CD14-positive monocyte (primary cell): ENCODE data around the gene CDK5R2. TPM values are rescaled to one million over a fixed set of nuclear protein-coding genes. Genes with fewer than 3 reads are reported as not detected.

ENCODE experiments used
- DNase-seq, 3 donors: peaks; one replicate each; pipeline ENCODE4 v3.0.0-alpha.2; 2011 to 2022
- H2AFZ ChIP-seq: 2 replicates; pipeline ENCODE4 v1.6.0; 2012; ENCODE audit warnings: mild to moderate bottlenecking, low read depth, low read length, inconsistent platforms; ENCODE audit not compliant: insufficient read depth, poor library complexity, severe bottlenecking
- H3K27ac ChIP-seq, 2 donors: 1 replicate in 1 of 2; 2 replicates in 1 of 2; pipeline ENCODE4 v1.5.1; 2012 to 2013; ENCODE audit warnings: low read length in 2 of 2, control low read depth in 1 of 2, inconsistent platforms in 1 of 2, low read depth in 1 of 2, mild to moderate bottlenecking in 1 of 2
- H3K27me3 ChIP-seq, 2 donors: one replicate each; pipeline versions ENCODE4 v1.6.0 to v1.6.1; 2011 to 2013; ENCODE audit warnings: low read length in 2 of 2; ENCODE audit not compliant: control insufficient read depth in 2 of 2, insufficient read depth in 2 of 2
- H3K36me3 ChIP-seq, 2 donors: replicated peaks in 1 of 2; 1 replicate in 1 of 2; 2 replicates in 1 of 2; pipeline versions ENCODE4 v1.5.1 to v1.6.1; 2012 to 2013; ENCODE audit warnings: low read length in 2 of 2, control low read depth in 1 of 2, inconsistent platforms in 1 of 2, mild to moderate bottlenecking in 1 of 2; ENCODE audit not compliant: insufficient read depth in 2 of 2, control insufficient read depth in 1 of 2
- H3K4me1 ChIP-seq, 2 donors: 1 replicate in 1 of 2; 2 replicates in 1 of 2; pipeline versions ENCODE4 v1.5.1 to v1.6.1; 2012 to 2013; ENCODE audit warnings: low read length in 2 of 2, control low read depth in 1 of 2, inconsistent platforms in 1 of 2, mild to moderate bottlenecking in 1 of 2, moderate library complexity in 1 of 2; ENCODE audit not compliant: insufficient read depth in 2 of 2, control insufficient read depth in 1 of 2
- H3K4me2 ChIP-seq: replicated peaks from 2 replicates; pipeline ENCODE3; 2012; ENCODE audit warnings: low read length, moderate library complexity, mild to moderate bottlenecking; ENCODE audit not compliant: poor library complexity, severe bottlenecking; ENCODE audit errors: extremely low read depth
- H3K4me3 ChIP-seq, 3 experiments: fragments of 200-600 bp in 1 of 3; sonication (generic) in 1 of 3; replicated peaks in 1 of 3; 1 replicate in 2 of 3; 2 replicates in 1 of 3; pipeline ENCODE4 v1.5.1; 2011 to 2013; ENCODE audit warnings: low read length in 3 of 3, mild to moderate bottlenecking in 3 of 3, control low read depth in 2 of 3, low read depth in 2 of 3, inconsistent platforms in 1 of 3, moderate library complexity in 1 of 3
- H3K79me2 ChIP-seq: 2 replicates; pipeline ENCODE4 v1.6.0; 2012; ENCODE audit warnings: mild to moderate bottlenecking, control low read depth, inconsistent platforms, low read length, moderate library complexity; ENCODE audit not compliant: insufficient read depth
- H3K9ac ChIP-seq: 2 replicates; pipeline ENCODE4 v1.6.0; 2017; ENCODE audit warnings: low read length, mild to moderate bottlenecking; ENCODE audit not compliant: insufficient read depth, poor library complexity, severe bottlenecking
- H3K9me3 ChIP-seq, 2 donors: replicated peaks in 1 of 2; 1 replicate in 1 of 2; 2 replicates in 1 of 2; pipeline versions ENCODE4 v1.5.1 to v1.6.1; 2012 to 2013; ENCODE audit warnings: low read length in 2 of 2, control low read depth in 1 of 2; ENCODE audit not compliant: control insufficient read depth in 1 of 2, insufficient read depth in 1 of 2
- H4K20me1 ChIP-seq: 2 replicates; pipeline ENCODE4 v1.6.0; 2012; ENCODE audit warnings: mild to moderate bottlenecking, low read length, control low read depth, moderate library complexity; ENCODE audit not compliant: insufficient read depth
- H3K27ac Mint-ChIP-seq, 7 donors: one replicate each; pipeline ENCODE4 v1.8.0; 2020; ENCODE audit warnings: mild to moderate bottlenecking in 7 of 7, mixed read lengths in 7 of 7, moderate library complexity in 6 of 7, inconsistent platforms in 2 of 7
- H3K27me3 Mint-ChIP-seq, 3 donors: one replicate each; pipeline ENCODE4 v1.8.0; 2021 to 2022; ENCODE audit warnings: low read depth in 3 of 3, mild to moderate bottlenecking in 3 of 3, mixed read lengths in 3 of 3, moderate library complexity in 3 of 3, inconsistent platforms in 1 of 3
- H3K36me3 Mint-ChIP-seq, 2 donors: one replicate each; pipeline ENCODE4 v1.8.0; 2020; ENCODE audit warnings: mixed read lengths in 2 of 2, inconsistent platforms in 1 of 2, mild to moderate bottlenecking in 1 of 2
- H3K4me1 Mint-ChIP-seq: one replicate; pipeline ENCODE4 v1.8.0; 2020; ENCODE audit warnings: mild to moderate bottlenecking, mixed read lengths
- H3K4me3 Mint-ChIP-seq, 2 donors: one replicate each; pipeline ENCODE4 v1.8.0; 2020; ENCODE audit warnings: mild to moderate bottlenecking in 2 of 2, mixed read lengths in 2 of 2, moderate library complexity in 1 of 2
- H3K9me3 Mint-ChIP-seq, 7 donors: one replicate each; pipeline ENCODE4 v1.8.0; 2020 to 2022; ENCODE audit warnings: mixed read lengths in 7 of 7, mild to moderate bottlenecking in 6 of 7, moderate library complexity in 6 of 7, inconsistent platforms in 2 of 7
- CTCF ChIP-seq: fragments of 200-600 bp; IDR thresholded peaks from one replicate; pipeline ENCODE4 v1.8.0; 2022; ENCODE audit warnings: antibody characterized with exemption, mild to moderate bottlenecking
- WGBS: methylation state at CpG from one replicate; pipeline ENCODE4 v1.1.5; 2013; ENCODE audit warnings: missing lambda C conversion rate; ENCODE audit not compliant: insufficient coverage; 5-methylcytosine and 5-hydroxymethylcytosine counted together
- intact Hi-C, 2 donors: fragments of 100-400 bp; cut with micrococcal nuclease; formaldehyde crosslinking; loops; one replicate each; pipeline versions ENCODE4 v1.15.0 to v1.15.1; 2023
- polyA plus RNA-seq, 3 donors: library from polyadenylated mRNA; depleted of rRNA in 1 of 3; unstranded in 2 of 3; stranded (reverse) in 1 of 3; fragments of 300-500 nt in 2 of 3; fragments of >200 nt in 1 of 3; fragmentation: Illumina TruSeq in 2 of 3; gene quantifications; 1 replicate in 2 of 3; 2 replicates in 1 of 3; pipeline ENCODE4 v1.2.3, GENCODE V29; 2012 to 2021

Gene CDK5R2
- polyA plus RNA-seq, 3 donors = not detected

GRCh38 chr2:218954541-218955300, 4.7 kb upstream of the CDK5R2 start:
- TF ChIP-seq CTCF = no peak
- Histone ChIP-seq H3K79me2 (no peaks in the 10 kb centered on the region), H3K27ac (no peak overlapping the region), H2AFZ (no peak overlapping the region), H3K36me3 (no peaks in the 10 kb centered on the region), H3K4me1 (peaks cover 0 to 7% of the 10 kb centered on the region in 2 donors), H3K9ac (no peak overlapping the region), H3K27me3 (peaks cover 30 to 57% of the 10 kb centered on the region in 2 donors), H3K4me2 (no peak overlapping the region), H3K4me3 (no peak overlapping the region), H4K20me1 (no peaks in the 10 kb centered on the region), H3K9me3 (peaks cover 0 to 9% of the 10 kb centered on the region in 2 donors)
- intact Hi-C loops = no loop called here
- Mint-ChIP-seq H3K27ac (no peak overlapping the region), H3K36me3 (no peaks in the 10 kb centered on the region), H3K4me1 (peaks cover 5% of the 10 kb centered on the region), H3K27me3 (peaks cover 53 to 82% (median 63%) of the 10 kb centered on the region in 3 donors), H3K9me3 (peaks cover 0 to 12% (median 4%) of the 10 kb centered on the region in 7 donors), H3K4me3 (peak overlapping the region in 1 of 2 donors; percentile 47)
- WGBS = 83% methylated on average over 6 of the region's 8 CpGs
- DNase-seq = no peak

GRCh38 chr2:218956039-218956438, 3.4 kb upstream of the CDK5R2 start:
- intact Hi-C loops = no loop called here
- H3K9me3 ChIP-seq = peaks cover 0 to 16% of the 10 kb centered on the region in 2 donors
- H3K4me1 ChIP-seq = peaks cover 0 to 10% of the 10 kb centered on the region in 2 donors
- no peak overlapping the region for H3K27ac Mint-ChIP-seq
- H3K4me3 Mint-ChIP-seq = peak overlapping the region in 1 of 2 donors; percentile 41
- H3K27me3 ChIP-seq = peaks cover 38 to 61% of the 10 kb centered on the region in 2 donors
- H3K79me2 ChIP-seq = no peaks in the 10 kb centered on the region
- no peak overlapping the region for H3K9ac ChIP-seq
- H3K4me2 ChIP-seq = no peak overlapping the region
- H3K27me3 Mint-ChIP-seq = peaks cover 57 to 83% (median 62%) of the 10 kb centered on the region in 3 donors
- no peak for TF ChIP-seq CTCF
- H2AFZ ChIP-seq = no peak overlapping the region
- H3K36me3 Mint-ChIP-seq = peaks cover 0 to under 1% of the 10 kb centered on the region in 2 donors
- H4K20me1 ChIP-seq = no peaks in the 10 kb centered on the region
- H3K27ac ChIP-seq = no peak overlapping the region
- H3K9me3 Mint-ChIP-seq = peaks cover 0 to 15% (median 6%) of the 10 kb centered on the region in 7 donors
- H3K36me3 ChIP-seq = no peaks in the 10 kb centered on the region
- peaks cover 8% of the 10 kb centered on the region for H3K4me1 Mint-ChIP-seq
- WGBS = no CpG with 5 or more reads among the region's 1 CpG
- no peak overlapping the region for H3K4me3 ChIP-seq
- no peak for DNase-seq
